ENCODE data around the gene LGI1.

Gene LGI1

GRCh38 chr10:93749218-93749799 is 8.4 kb upstream of the LGI1 start:
- no peak overlapping the region for H3K27ac Mint-ChIP-seq
- no peak for DNase-seq

GRCh38 chr10:93751124-93751523 is 6.6 kb upstream of the LGI1 start:
- Mint-ChIP-seq H3K4me3 (no peak overlapping the region), H3K4me1 (peaks cover 16% of the 10 kb centered on the region), H3K9me3 (no peaks in the 10 kb centered on the region), H3K27me3 (peaks cover 40% of the 10 kb centered on the region), H3K27ac (no peak overlapping the region)
- ATAC-seq (no peak), DNase-seq (no peak)

More at GRCh38 chr10:93749218-93749799, 8.4 kb upstream of the LGI1 start:
- Mint-ChIP-seq H3K4me1 (peaks cover 7% of the 10 kb centered on the region), H3K4me3 (no peak overlapping the region), H3K9me3 (no peaks in the 10 kb centered on the region), H3K27me3 (peaks cover 32% of the 10 kb centered on the region)
- ATAC-seq = no peak

GRCh38 chr10:93751832-93752231 is 5.9 kb upstream of the LGI1 start:
- no peaks in the 10 kb centered on the region for H3K9me3 Mint-ChIP-seq
- peak overlapping the region in 1 of 2 donors; percentile 26 for H3K4me3 Mint-ChIP-seq
- H3K27me3 Mint-ChIP-seq = peaks cover 47% of the 10 kb centered on the region
- DNase-seq = no peak
- peak overlapping the region in 1 of 2 donors; percentile 71 for H3K27ac Mint-ChIP-seq
- H3K4me1 Mint-ChIP-seq = peaks cover 16% of the 10 kb centered on the region
- ATAC-seq = no peak

GRCh38 chr10:93752761-93753160 is 5.0 kb upstream of the LGI1 start:
- H3K9me3 Mint-ChIP-seq = no peaks in the 10 kb centered on the region
- peaks cover 24% of the 10 kb centered on the region for H3K4me1 Mint-ChIP-seq
- H3K27ac Mint-ChIP-seq = no peak overlapping the region
- H3K4me3 Mint-ChIP-seq = no peak overlapping the region
- no peak for ATAC-seq
- DNase-seq = no peak
- H3K27me3 Mint-ChIP-seq = peaks cover 56% of the 10 kb centered on the region

GRCh38 chr10:93753621-93754250 is 4.0 kb upstream of the LGI1 start:
- H3K4me3 Mint-ChIP-seq = no peak overlapping the region
- ATAC-seq = no peak
- no peaks in the 10 kb centered on the region for H3K9me3 Mint-ChIP-seq
- peaks cover 28% of the 10 kb centered on the region for H3K4me1 Mint-ChIP-seq
- H3K27ac Mint-ChIP-seq = peak overlapping the region in 1 of 2 donors; percentile 20
- no peak for DNase-seq
- H3K27me3 Mint-ChIP-seq = peaks cover 65% of the 10 kb centered on the region

- DNase-seq (no peak), ATAC-seq (no peak)
- Mint-ChIP-seq H3K27me3 (peaks cover 75% of the 10 kb centered on the region), H3K27ac (peak overlapping the region in 1 of 2 donors; percentile 78), H3K4me1 (peaks cover 28% of the 10 kb centered on the region), H3K9me3 (no peaks in the 10 kb centered on the region), H3K4me3 (no peak overlapping the region)
Measured at GRCh38 chr10:93754761-93755160, 3.0 kb upstream of the LGI1 start.

GRCh38 chr10:93755443-93756116 is 2.2 kb upstream of the LGI1 start:
- ATAC-seq (peak; percentile 69), DNase-seq (no peak)
- no peak overlapping the region for H3K27ac Mint-ChIP-seq
- H3K4me1 Mint-ChIP-seq = peaks cover 28% of the 10 kb centered on the region
- no peak overlapping the region for H3K4me3 Mint-ChIP-seq
- peaks cover 79% of the 10 kb centered on the region for H3K27me3 Mint-ChIP-seq
- H3K9me3 Mint-ChIP-seq = no peaks in the 10 kb centered on the region

GRCh38 chr10:93756118-93756517 is 1.6 kb upstream of the LGI1 start:
- no peak for DNase-seq
- Mint-ChIP-seq H3K27me3 (peaks cover 79% of the 10 kb centered on the region), H3K27ac (no peak overlapping the region), H3K4me3 (no peak overlapping the region), H3K9me3 (no peaks in the 10 kb centered on the region), H3K4me1 (peaks cover 28% of the 10 kb centered on the region)
- ATAC-seq = no peak

- peak overlapping the region in 1 of 2 donors; percentile 47 for H3K27ac Mint-ChIP-seq
- H3K27me3 Mint-ChIP-seq = peaks cover 78% of the 10 kb centered on the region
- H3K4me1 Mint-ChIP-seq = peaks cover 21% of the 10 kb centered on the region
- ATAC-seq = no peak
- no peak overlapping the region for H3K4me3 Mint-ChIP-seq
- H3K9me3 Mint-ChIP-seq = no peaks in the 10 kb centered on the region
- DNase-seq = no peak
Measured at GRCh38 chr10:93757136-93757535, 600 bp upstream of the LGI1 start.

- DNase-seq = no peak
- no peak for ATAC-seq
- Mint-ChIP-seq H3K4me1 (peaks cover 21% of the 10 kb centered on the region), H3K27ac (no peak overlapping the region), H3K27me3 (peaks cover 83% of the 10 kb centered on the region), H3K4me3 (no peak overlapping the region), H3K9me3 (no peaks in the 10 kb centered on the region)
Measured at GRCh38 chr10:93758508-93758885, 761 bp downstream of the LGI1 start.

GRCh38 chr10:93758891-93759410 is 1.2 kb downstream of the LGI1 start:
- DNase-seq = no peak
- peaks cover 81% of the 10 kb centered on the region for H3K27me3 Mint-ChIP-seq
- ATAC-seq = no peak
- no peaks in the 10 kb centered on the region for H3K9me3 Mint-ChIP-seq
- H3K27ac Mint-ChIP-seq = no peak overlapping the region
- peaks cover 21% of the 10 kb centered on the region for H3K4me1 Mint-ChIP-seq
- H3K4me3 Mint-ChIP-seq = no peak overlapping the region

GRCh38 chr10:93760490-93760889 is 2.8 kb downstream of the LGI1 start:
- H3K4me1 Mint-ChIP-seq = peaks cover 14% of the 10 kb centered on the region
- no peak overlapping the region for H3K27ac Mint-ChIP-seq
- H3K4me3 Mint-ChIP-seq = no peak overlapping the region
- no peaks in the 10 kb centered on the region for H3K9me3 Mint-ChIP-seq
- DNase-seq (no peak), ATAC-seq (no peak)
- peaks cover 72% of the 10 kb centered on the region for H3K27me3 Mint-ChIP-seq

- no peaks in the 10 kb centered on the region for H3K9me3 Mint-ChIP-seq
- peak overlapping the region in 1 of 2 donors; percentile 38 for H3K27ac Mint-ChIP-seq
- H3K4me1 Mint-ChIP-seq = peaks cover 1% of the 10 kb centered on the region
- no peak overlapping the region for H3K4me3 Mint-ChIP-seq
- H3K27me3 Mint-ChIP-seq = peaks cover 53% of the 10 kb centered on the region
- DNase-seq (no peak), ATAC-seq (no peak)
Measured at GRCh38 chr10:93762979-93763391, 5.2 kb downstream of the LGI1 start.

GRCh38 chr10:93766918-93767317 is 9.2 kb downstream of the LGI1 start:
- Mint-ChIP-seq H3K9me3 (no peaks in the 10 kb centered on the region), H3K4me3 (no peak overlapping the region), H3K4me1 (no peaks in the 10 kb centered on the region), H3K27me3 (peaks cover 26% of the 10 kb centered on the region), H3K27ac (no peak overlapping the region)
- ATAC-seq (no peak), DNase-seq (no peak)

- Mint-ChIP-seq H3K4me3 (no peak overlapping the region), H3K27ac (no peak overlapping the region), H3K27me3 (peaks cover 19% of the 10 kb centered on the region), H3K9me3 (no peaks in the 10 kb centered on the region), H3K4me1 (no peaks in the 10 kb centered on the region)
- ATAC-seq = no peak
- DNase-seq = no peak
Measured at GRCh38 chr10:93767724-93768399, 10.1 kb downstream of the LGI1 start.

GRCh38 chr10:93768892-93769291 is 11.2 kb downstream of the LGI1 start:
- Mint-ChIP-seq H3K9me3 (no peaks in the 10 kb centered on the region), H3K27ac (no peak overlapping the region), H3K4me1 (no peaks in the 10 kb centered on the region), H3K4me3 (no peak overlapping the region), H3K27me3 (peaks cover 10% of the 10 kb centered on the region)
- no peak for DNase-seq
- no peak for ATAC-seq

Data from stimulated activated naive CD8-positive, alpha-beta T cell treated with anti-CD3 and anti-CD28 coated beads, Interleukin-15, amount 100 ng/mL, for 72 hours (primary cell).